Measurements from ENCODE around the gene HES6. TPM values are rescaled to one million over a fixed set of nuclear protein-coding genes. Genes with fewer than 3 reads are reported as not detected.

The HES6 gene, protein sequence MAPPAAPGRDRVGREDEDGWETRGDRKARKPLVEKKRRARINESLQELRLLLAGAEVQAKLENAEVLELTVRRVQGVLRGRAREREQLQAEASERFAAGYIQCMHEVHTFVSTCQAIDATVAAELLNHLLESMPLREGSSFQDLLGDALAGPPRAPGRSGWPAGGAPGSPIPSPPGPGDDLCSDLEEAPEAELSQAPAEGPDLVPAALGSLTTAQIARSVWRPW
- total RNA-seq, result 2.2 and 4.1 TPM in 2 replicates

DNA sequence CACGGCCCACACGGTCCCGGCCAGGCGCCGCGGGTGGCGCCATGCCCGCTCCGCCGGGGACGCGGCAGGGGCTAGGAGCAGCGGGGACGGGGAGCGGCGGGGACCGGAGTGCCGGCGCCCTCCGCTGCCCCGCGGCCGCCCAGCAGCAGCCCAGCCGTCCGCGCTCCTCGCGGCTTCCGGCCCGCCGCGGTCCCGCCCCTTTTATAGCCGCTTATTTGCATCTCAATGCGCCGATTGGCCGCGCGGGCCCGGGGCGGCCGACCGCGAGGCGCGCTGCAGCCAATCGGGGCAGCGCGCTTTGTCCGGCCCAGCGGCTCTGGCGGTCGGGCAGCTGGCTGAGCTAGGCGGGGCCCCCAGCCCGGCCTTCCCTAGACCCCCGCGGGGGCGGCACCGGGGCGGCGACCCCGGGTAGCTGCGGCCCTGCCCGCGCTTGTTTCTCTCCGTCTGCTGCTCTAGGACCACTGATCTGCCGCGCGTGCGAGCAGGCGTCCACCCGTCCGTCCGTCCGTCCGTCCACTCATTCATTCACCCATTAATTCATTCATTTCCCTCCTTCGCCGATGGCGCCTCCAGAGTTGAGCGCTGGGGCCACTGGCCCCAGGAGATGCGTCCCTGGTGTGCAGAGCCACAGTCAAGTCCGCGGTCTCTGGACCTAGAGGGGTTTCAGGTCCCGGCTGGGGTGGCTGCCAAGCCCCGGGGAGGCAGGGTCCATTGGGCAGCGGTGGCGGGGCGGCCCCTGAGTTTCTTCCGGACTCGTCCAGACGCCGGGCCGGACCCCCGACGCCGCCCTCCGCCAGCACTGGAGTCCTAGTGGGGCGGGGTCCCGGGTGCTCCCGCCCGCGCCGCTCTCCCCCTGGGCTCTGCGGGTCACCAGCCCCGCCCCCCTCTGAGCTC lies at the start of gene HES6:
Gene HES6 (minus strand): TSS at position 176 of the 894 bp plus-strand sequence. CDS start 133 bp downstream, at position 43.

DNA sequence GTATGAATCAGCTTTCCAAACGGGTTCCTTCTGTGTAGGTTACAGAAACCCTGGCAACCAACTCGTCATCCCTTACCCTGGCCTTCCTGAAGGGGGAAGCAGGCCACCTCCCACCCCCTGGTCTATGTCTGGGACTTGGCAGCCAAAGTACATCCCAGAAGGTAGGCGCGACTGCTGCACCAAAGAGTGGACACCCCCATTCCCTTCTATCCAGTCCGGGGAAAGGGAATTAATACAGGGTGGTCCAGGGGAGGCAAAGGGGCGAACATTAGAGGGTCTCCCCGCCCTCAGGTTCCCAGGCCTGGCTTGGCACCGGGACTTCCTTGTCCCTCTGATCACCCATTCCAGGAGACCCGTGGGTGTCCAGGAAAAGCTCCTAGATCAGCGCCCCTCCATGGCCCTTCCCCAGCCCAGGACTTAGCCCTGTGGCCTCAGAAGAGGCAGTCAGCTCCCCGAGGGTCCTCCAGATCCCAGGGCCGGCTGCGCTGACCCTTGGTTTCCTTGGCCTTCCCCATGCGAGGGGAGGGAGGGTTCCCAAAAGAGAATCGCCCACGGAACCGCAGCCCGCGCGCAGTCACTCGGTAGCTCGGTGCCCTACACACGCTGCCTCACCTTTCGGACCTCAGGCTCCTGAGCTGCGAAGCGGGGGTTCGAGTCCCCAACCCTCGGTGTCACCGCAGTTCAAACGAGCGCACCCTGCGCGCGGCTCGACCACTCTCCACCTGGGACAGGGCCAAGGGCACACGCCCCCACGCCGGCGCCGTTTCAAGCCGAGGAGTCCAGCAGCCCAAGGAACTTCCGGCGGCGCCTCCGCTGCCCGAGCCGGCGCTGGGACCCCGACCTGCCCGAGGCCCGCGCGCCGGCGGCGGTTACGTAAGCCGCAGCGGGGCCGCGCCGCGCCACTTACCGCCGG lies 48.2 kb upstream of the HES6 start, which contains the start of gene PER2:
Gene PER2 (minus strand): TSS at position 874 of the 913 bp plus-strand sequence. CDS start 10,674 bp downstream, outside the sequence.

DNA sequence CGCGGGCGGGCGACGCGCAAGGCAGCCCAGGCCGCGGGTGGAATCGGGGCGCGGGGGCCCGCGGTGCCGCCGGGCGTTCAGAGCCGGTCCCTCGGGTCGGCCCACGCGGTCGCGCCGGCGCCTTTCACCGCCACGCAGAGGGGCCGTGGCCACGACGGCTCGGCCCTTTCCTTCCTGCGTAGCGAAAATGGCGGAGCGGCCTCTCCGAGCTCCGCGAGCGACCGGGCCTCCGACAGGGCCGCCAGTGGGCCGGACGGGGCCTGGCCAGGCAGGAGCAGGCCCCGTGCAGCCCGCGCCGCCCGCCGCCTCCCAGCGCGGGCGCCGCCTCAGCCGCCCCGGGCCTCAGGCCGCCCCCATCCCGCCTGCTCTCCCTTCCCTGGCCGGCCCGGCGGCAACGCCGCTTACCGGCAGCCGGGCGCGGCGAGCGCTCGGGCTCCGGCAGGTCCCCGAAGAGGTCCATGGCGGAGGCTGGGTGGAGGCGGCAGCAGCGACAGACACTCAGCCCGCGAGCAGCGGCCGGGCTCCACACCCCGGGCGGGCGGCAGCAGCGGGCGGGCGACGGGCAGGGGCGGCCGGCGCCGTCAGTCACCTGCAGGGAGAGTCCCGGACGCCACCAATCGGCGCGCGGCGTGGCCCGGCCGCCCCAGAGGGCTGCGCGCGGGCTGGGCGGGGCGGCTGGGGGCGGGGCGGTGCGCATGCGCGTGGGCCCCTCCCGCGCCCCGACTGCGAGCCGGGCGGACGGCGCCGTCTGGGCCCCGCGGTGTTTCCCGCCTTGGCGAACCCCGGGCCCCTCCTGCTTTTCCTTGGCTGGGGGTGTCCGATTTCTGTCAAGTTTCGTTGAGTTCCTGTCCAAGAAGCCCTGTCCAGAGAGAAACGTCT lies 36.5 kb downstream of the HES6 start, which contains the start of gene ILKAP:
Gene ILKAP (minus strand): TSS at position 602 of the 879 bp plus-strand sequence. CDS start 142 bp downstream, at position 460.

Other genes starting within 250 kb of the HES6 start
- 9.7 and 20.0 TPM in 2 replicates for gene SCLY, start 179.0 kb downstream of the HES6 start, total RNA-seq
- 0.39 and 2.9 TPM in 2 replicates for gene ESPNL, start 139.7 kb downstream of the HES6 start, total RNA-seq
- 0.32 TPM in 1 of 2 replicates, not detected in the other for gene KLHL30, start 101.4 kb downstream of the HES6 start, total RNA-seq
- 2.4 and 9.1 TPM in 2 replicates for gene ERFE, start 81.1 kb downstream of the HES6 start, total RNA-seq
- gene ILKAP, start 36.3 kb downstream of the HES6 start, total RNA-seq, result 10.2 and 12.2 TPM in 2 replicates
- gene PER2, start 48.6 kb upstream of the HES6 start, total RNA-seq, result 1.6 and 1.8 TPM in 2 replicates
- 4.7 and 11.4 TPM in 2 replicates for gene TRAF3IP1, start 80.5 kb upstream of the HES6 start, total RNA-seq
- gene ASB1, start 186.9 kb upstream of the HES6 start, total RNA-seq, result 20.1 and 39.6 TPM in 2 replicates